ENCODE data around the gene CD53. TPM values are rescaled to one million over a fixed set of nuclear protein-coding genes. Genes with fewer than 3 reads are reported as not detected.

CD53 gene
- total and polyA plus RNA-seq, 2 donors (not counting 1 experiment from before 2014, with no cell fraction given), result not detected

GRCh38 chr1:110898734-110899457 lies 25.9 kb downstream of the CD53 start:
- Histone ChIP-seq H3K36me3 (ENCODE audit: control insufficient read depth, insufficient read depth, low read length) (no peaks in the 10 kb centered on the region), H3K79me2 (ENCODE audit: control insufficient read depth, insufficient read depth, low read length) (no peaks in the 10 kb centered on the region), H3K4me3 (replicated peaks in 1 of 4; ENCODE audit: control extremely low read depth in 1 of 4, insufficient read depth in 1 of 4, low read depth in 3 of 4, low read length in 4 of 4) (no peak overlapping the region), H3K27me3 (ENCODE audit: control insufficient read depth, insufficient read depth, low read length) (no peaks in the 10 kb centered on the region), H3K27ac (ENCODE audit: insufficient read depth, low read length) (no peak overlapping the region), H3K4me1 (ENCODE audit: control insufficient read depth, extremely low read depth, insufficient read depth, low read length) (no peaks in the 10 kb centered on the region), H4K20me1 (ENCODE audit: control insufficient read depth, extremely low read depth, insufficient read depth, low read length) (no peaks in the 10 kb centered on the region), H3K9me3 (ENCODE audit: control insufficient read depth, insufficient read depth, low read depth, low read length) (no peaks in the 10 kb centered on the region), H2AFZ (ENCODE audit: low read length) (no peak overlapping the region), H3K9ac (ENCODE audit: insufficient read depth, low read length) (no peak overlapping the region), H3K4me2 (ENCODE audit: extremely low read depth, insufficient read depth, low read length) (no peak overlapping the region)
- DNase-seq (ENCODE audit: low read depth in 2 of 2), result no peak
- no peak for TF ChIP-seq CTCF (conservative IDR thresholded peaks at IDR 0.05 in 1 of 2, IDR thresholded peaks at IDR 0.05 in 1 of 2; ENCODE audit: low read depth in 1 of 2, low read length in 2 of 2)
- TF ChIP-seq EZH2 (IDR thresholded peaks at IDR 0.05; ENCODE audit: low read length, missing control alignments), result no peak

GRCh38 chr1:110899458-110899843 lies 26.5 kb downstream of the CD53 start:
- Histone ChIP-seq H3K4me2 (ENCODE audit: extremely low read depth, insufficient read depth, low read length) (no peak overlapping the region), H3K4me3 (replicated peaks in 1 of 4; ENCODE audit: control extremely low read depth in 1 of 4, insufficient read depth in 1 of 4, low read depth in 3 of 4, low read length in 4 of 4) (no peak overlapping the region), H3K27me3 (ENCODE audit: control insufficient read depth, insufficient read depth, low read length) (no peaks in the 10 kb centered on the region), H4K20me1 (ENCODE audit: control insufficient read depth, extremely low read depth, insufficient read depth, low read length) (no peaks in the 10 kb centered on the region), H3K9me3 (ENCODE audit: control insufficient read depth, insufficient read depth, low read depth, low read length) (no peaks in the 10 kb centered on the region), H3K79me2 (ENCODE audit: control insufficient read depth, insufficient read depth, low read length) (no peaks in the 10 kb centered on the region), H3K36me3 (ENCODE audit: control insufficient read depth, insufficient read depth, low read length) (no peaks in the 10 kb centered on the region), H3K9ac (ENCODE audit: insufficient read depth, low read length) (no peak overlapping the region), H3K4me1 (ENCODE audit: control insufficient read depth, extremely low read depth, insufficient read depth, low read length) (no peaks in the 10 kb centered on the region), H3K27ac (ENCODE audit: insufficient read depth, low read length) (no peak overlapping the region), H2AFZ (ENCODE audit: low read length) (no peak overlapping the region)
- DNase-seq (ENCODE audit: low read depth in 2 of 2), result no peak
- no peak for TF ChIP-seq EZH2 (IDR thresholded peaks at IDR 0.05; ENCODE audit: low read length, missing control alignments)
- no peak for TF ChIP-seq CTCF (conservative IDR thresholded peaks at IDR 0.05 in 1 of 2, IDR thresholded peaks at IDR 0.05 in 1 of 2; ENCODE audit: low read depth in 1 of 2, low read length in 2 of 2)

- TF ChIP-seq EZH2 (IDR thresholded peaks at IDR 0.05; ENCODE audit: low read length, missing control alignments), result no peak
- no peak for TF ChIP-seq CTCF (conservative IDR thresholded peaks at IDR 0.05 in 1 of 2, IDR thresholded peaks at IDR 0.05 in 1 of 2; ENCODE audit: low read depth in 1 of 2, low read length in 2 of 2)
- H3K4me3 ChIP-seq (replicated peaks in 1 of 4; ENCODE audit: control extremely low read depth in 1 of 4, insufficient read depth in 1 of 4, low read depth in 3 of 4, low read length in 4 of 4), result no peak overlapping the region
- H3K27me3 ChIP-seq (ENCODE audit: control insufficient read depth, insufficient read depth, low read length), result no peaks in the 10 kb centered on the region
- H3K4me2 ChIP-seq (ENCODE audit: extremely low read depth, insufficient read depth, low read length), result no peak overlapping the region
- H3K9ac ChIP-seq (ENCODE audit: insufficient read depth, low read length), result no peak overlapping the region
- DNase-seq (ENCODE audit: low read depth in 2 of 2), result no peak
- no peak overlapping the region for H2AFZ ChIP-seq (ENCODE audit: low read length)
- H3K9me3 ChIP-seq (ENCODE audit: control insufficient read depth, insufficient read depth, low read depth, low read length), result no peaks in the 10 kb centered on the region
- H3K79me2 ChIP-seq (ENCODE audit: control insufficient read depth, insufficient read depth, low read length), result no peaks in the 10 kb centered on the region
- H3K27ac ChIP-seq (ENCODE audit: insufficient read depth, low read length), result no peak overlapping the region
- no peaks in the 10 kb centered on the region for H3K36me3 ChIP-seq (ENCODE audit: control insufficient read depth, insufficient read depth, low read length)
- H4K20me1 ChIP-seq (ENCODE audit: control insufficient read depth, extremely low read depth, insufficient read depth, low read length), result no peaks in the 10 kb centered on the region
- no peaks in the 10 kb centered on the region for H3K4me1 ChIP-seq (ENCODE audit: control insufficient read depth, extremely low read depth, insufficient read depth, low read length)
Observed at GRCh38 chr1:110902820-110903463, 30.0 kb downstream of the CD53 start.
